Measurements from ENCODE around the gene MIDN.

DNA sequence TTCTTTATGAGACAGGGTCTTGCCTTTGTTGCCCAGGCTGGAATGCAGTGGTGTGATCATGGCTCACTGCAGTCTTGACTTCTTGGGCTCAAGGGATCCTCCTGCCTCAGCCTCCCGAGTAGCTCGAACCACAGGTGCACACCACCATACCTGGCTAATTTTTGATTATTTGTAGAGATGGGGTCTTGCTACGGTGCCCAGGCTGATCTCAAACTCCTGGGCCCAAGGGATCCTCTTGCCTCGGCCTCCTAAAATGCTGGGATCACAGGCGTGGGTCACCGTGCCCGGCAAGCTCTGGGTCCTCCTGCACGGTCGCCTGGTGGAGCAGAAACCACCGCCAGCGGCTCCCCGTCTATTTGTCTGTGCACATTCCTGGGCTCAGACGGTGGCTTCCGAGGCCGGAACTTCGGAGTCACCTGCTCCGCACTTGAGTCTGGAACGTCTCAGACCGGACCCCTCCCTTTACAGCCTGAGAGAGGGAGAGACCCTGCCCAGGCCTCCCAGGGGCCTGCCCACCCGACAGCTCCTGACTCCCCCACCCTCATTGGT lies 59.4 kb downstream of the MIDN start:
- TF ChIP-seq POLR2A (IDR thresholded peaks at IDR 0.05; ENCODE audit: low read length) (no peak), GATA1 (IDR thresholded peaks at IDR 0.05; ENCODE audit: low read depth, low read length) (no peak)
